HG02973 (cell line): ENCODE results near the gene FGF5.
A peak's percentile ranks its signal among the peaks of the same experiment; 100 is the strongest.
"Not testable (repeated sequence)": the region's sequence is repeated elsewhere in the genome, so short reads cannot be mapped to it uniquely, and the experiment has no call there.

Experiments
- ATAC-seq: cut with Tn5 transposase; IDR thresholded peaks from one replicate; pipeline ENCODE4 v1.9.1; 2021; ENCODE audit warnings: moderate library complexity; ENCODE audit not compliant: unreplicated experiment

The FGF5 gene, protein sequence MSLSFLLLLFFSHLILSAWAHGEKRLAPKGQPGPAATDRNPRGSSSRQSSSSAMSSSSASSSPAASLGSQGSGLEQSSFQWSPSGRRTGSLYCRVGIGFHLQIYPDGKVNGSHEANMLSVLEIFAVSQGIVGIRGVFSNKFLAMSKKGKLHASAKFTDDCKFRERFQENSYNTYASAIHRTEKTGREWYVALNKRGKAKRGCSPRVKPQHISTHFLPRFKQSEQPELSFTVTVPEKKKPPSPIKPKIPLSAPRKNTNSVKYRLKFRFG

DNA sequence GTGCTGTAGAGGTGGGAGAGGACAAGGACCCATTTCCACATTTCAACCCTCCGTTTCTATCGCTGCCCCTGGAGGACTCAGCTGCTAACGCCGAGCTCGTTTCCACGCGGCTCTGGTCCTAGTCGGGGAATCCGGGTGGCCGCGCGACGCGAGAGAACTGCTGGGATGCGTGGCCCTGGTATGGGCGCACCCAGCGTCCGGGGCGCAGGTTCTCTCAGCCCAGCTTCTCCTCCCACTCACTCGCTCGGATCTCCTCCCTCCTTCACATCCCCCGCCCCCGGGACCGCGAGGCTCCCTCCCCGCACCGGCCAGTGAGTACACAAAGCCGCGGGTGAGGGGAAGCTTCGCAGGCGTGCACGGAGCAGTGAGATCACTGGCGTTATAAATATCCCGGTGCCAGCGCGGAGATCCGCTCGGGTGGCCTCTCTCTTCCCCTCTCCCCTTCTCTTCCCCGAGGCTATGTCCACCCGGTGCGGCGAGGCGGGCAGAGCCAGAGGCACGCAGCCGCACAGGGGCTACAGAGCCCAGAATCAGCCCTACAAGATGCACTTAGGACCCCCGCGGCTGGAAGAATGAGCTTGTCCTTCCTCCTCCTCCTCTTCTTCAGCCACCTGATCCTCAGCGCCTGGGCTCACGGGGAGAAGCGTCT, at the start of gene FGF5:
FGF5 (plus strand) TSS at position 412 of the 649 bp plus-strand sequence; CDS start at position 573, 161 bp downstream.
- ATAC-seq: no peak

DNA sequence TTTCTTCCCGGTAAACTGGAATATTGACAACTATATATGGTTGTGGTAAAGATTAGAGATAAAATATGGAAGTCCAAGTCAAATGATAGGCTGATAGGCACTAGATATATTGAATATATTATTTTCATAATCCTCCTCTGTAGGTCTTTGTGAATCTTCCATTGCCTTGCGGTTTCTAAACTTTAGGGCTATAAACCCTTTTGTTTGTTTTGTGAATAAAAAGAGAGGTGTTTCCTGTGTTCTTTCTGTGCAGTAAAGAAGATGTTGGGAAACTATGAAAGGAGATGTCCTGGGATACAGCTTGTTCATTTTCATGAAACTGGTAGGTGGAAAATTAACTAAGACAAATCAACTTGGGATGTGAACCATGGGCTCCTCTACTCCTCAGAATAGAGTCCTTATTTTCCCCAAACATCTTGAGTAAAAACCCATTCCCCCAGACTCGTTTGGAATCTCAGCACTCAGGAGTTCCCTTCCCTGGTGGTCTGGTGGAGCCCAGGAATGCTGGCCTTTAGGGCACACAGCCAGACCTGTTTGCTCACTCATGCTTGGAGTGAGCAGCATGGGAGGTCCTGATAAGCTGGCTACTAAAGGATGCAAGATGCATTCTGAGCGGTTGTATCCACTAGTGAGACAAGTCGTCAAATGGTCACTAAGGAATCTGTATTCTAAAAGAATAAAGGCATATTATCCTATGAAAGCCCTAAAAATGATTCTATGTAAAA, 47.0 kb upstream of the FGF5 start:
- ATAC-seq: no peak

DNA sequence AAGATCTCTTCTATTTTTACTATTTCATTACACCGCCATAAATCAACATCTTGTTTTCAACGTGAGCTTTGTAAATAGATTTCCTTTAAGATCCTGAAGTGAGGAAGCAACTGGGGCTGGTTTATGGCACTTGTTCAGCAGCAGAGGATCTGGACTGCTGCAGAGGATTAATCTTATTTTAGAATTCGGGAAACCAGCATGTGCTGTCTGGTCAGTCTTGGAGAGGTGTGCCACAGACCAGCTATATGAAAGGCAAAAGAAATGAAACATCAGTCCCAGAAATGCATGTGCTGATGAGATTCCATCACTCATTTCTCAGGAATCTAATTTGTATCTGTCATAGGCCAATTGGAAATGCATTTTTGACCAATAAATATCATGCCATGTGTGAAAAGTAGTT, 45.8 kb upstream of the FGF5 start:
- ATAC-seq: no peak

DNA sequence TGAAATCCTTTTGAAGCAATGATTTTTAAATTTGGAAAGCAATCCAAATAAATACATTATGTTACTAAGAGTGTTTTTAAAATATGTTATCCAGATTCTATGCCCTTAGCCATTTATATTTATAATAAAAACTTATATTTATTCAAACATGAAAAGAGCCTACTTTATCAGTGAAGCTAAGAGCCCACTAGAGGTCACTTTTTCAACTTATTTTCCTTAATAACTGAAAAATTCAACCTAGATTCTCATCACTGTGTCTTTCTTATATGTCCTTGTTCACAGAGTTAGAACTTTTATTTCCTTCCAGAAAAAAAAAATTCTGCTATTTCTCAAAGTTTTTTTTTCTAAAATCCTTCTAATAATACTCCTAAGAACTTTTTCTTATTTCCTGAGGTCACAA, 45.3 kb upstream of the FGF5 start:
- ATAC-seq: no peak

DNA sequence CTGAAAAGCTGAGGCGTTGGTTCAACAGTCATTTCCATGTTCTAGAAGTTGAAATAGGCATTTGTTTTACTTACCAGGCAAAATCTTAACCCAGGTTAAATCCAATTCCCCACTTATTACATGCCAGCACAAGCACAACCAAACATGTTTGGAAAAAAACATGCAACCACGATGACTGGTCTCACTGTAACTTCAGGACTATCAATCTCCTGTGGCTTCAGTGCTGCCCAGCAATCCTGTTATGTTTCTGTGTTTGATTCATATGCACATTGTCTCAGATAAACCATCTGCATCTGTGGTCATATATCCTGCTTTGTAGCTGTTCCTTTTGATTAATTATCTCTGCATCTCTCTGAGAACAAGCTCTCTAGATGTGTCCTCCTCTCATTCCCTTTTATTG, 40.9 kb upstream of the FGF5 start:
- ATAC-seq: no peak

DNA sequence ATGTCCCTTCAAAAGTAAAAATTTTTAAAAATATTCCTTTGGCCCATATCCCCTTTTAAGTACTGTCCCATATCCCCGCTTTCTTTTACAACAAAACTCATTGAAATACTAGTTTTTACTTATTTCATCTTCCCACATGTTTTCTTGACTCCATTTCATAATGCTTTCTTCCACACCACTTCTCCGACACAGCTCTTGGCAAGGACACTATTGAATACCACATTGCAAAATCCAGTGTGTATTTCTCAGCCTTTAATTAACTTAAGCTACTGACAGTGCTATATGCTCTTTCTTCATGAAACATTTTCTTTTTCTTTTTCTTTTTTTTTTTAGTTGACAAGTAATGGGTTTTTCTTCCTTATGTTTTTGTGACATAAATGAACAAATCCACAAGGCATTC, 40.4 kb upstream of the FGF5 start:
- ATAC-seq: no peak

DNA sequence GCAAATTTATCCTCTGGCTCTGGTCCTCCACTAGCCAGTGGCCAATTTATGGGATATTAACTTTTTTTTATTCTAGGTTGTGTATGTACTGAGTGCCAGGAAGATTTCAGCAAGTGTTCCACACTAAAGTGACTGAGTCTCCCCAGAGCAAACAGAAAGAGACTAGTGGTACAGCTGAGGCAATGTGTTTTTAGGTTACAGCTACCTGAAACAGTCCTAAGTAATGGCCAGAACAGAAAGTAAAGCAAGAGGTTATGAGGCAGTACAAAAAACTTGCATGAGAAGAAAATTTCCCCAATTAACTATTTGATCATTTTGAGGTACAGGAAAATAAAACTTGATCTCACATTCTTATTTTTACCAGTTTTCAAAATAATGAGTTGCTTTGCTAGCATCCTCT, 38.0 kb upstream of the FGF5 start:
- no peak for ATAC-seq

DNA sequence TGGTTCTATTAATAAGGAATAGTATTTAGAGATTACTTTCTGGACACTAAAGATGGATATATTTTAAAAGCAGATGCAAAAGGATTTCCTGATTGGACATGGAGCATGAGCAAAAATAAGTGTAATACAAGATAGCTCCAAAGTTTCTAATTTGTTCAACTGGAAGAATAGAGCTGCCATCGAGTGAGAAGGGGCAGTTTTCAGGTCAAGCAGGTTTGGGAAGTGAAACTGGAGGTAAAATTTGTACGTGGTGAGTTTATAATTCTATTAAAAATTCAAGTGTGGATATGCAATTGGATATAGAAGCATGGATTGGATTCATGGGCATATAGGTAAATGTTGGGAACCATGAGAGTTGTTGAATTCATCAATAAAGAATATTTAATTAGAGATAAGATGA, 37.3 kb upstream of the FGF5 start:
- ATAC-seq: no peak

DNA sequence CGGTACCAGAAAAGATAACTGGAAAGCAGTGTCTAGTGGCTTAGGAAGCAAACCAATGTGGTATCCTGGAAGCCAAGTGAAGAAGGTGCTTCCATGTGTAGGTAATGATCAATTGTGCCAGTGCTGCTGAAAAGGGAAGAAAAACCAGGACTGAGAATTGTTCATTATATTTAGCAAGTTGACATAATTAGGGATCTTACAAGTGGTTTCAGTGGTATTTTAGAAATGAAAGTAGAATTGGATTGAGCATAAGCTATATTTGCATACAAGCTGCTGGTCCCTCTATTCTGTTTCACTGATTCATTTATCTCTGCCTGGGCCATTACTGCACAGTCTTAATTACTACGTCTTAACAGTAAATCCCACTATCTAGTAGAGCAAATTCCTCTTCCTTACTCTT, 36.9 kb upstream of the FGF5 start:
- peak; percentile 84 for ATAC-seq

DNA sequence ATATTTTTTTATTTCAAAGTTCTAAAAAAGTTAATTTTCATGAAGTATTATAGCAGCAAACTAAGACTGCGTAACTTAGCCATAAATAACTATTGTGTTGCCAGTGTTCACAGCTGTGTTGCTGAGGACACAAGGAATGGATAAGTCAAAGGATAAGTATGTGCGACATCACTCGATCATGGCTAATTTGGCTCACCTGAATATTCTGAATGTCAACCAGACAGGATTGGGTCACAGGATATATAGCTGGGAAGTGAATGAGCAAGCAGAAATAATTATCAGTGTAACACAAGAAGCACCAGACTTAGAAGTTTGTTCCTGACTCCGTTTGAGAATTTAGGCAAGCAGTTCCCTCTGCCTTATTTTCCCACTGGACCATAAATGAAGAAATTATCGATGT, 35.3 kb upstream of the FGF5 start:
- no peak for ATAC-seq

DNA sequence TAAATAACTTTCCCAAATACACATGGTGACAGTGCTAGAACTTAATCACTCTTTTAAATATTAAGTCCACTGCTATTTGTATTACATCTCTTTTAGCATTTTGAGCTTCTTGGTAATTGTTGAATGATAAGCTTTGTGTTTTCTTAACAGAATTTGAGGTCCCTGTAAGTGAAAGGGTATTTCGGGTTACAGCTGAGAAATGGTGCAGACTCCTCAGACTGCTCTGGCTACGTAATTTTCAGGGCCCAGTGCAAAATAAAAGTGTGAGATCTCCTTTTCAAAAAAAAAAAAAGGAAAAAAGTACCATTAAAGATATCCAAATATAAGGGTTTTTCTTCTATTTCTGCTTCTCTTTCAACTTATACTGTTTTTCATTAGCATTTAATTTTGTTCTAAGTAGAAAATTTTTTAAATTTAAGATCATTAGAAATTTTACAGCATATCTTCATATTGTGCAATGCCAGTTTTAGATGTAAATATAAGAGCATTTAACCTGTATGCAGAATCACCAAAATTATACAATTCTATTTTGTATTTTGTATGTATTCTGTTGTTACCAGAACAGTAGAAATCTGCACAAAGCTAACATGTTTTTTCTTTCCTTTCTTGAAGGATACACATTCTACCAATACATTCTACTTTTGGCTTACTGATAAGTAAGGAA, 33.6 kb upstream of the FGF5 start:
- ATAC-seq: no peak

DNA sequence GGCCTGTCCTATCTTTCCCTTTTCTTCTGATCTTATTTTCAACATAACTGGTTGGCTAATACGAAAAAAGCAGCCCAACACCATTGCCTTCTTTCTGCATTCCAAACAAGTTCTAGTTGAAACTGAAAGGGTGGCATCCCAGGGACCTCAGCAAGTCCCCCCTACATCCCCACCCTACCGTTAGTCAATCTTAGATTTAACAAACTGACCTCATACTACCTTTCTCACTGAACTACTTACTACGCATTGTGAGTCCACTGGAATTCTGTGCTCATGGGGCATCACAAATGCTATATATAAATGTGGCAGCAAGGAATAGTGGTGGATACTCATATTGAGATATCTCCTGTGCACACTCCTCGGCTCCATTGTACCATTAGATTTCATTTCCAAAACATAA, 33.1 kb upstream of the FGF5 start:
- no peak for ATAC-seq

DNA sequence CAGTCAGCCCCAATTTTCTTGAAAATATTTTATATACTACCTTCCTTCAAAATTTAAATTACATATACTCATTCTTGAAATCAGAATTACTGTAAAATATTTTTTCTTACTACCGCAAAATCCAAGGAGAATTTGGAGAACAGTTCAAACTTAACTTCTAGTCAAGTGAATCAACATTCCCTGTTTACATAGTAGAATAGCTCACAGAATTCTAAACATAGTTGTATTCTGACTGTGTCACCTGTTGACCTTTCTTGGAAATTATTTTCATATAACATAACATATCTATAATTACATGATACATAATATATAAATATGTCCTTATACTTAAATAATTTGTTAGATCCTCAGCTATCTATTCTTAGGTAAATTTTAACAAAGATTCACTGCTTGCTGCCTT, 31.0 kb upstream of the FGF5 start:
- no peak for ATAC-seq

DNA sequence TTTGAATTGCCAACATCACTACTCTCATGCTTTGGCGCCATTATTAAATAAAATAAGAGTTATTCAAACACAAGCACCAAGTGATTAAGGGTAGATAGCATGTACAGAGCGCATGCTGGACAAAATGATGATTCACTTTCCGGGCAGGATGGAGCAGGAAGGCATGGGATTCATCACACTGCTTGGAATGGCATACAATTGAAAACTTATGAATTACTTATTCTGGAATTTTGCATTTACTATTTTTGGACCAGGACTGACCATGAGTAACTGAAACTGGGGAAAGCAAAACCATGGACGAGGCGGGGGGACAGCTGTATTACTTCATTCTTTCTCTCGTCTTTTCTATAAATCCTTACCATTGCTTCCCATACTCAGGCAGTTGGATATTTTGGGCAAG, 28.5 kb upstream of the FGF5 start:
- ATAC-seq: no peak

DNA sequence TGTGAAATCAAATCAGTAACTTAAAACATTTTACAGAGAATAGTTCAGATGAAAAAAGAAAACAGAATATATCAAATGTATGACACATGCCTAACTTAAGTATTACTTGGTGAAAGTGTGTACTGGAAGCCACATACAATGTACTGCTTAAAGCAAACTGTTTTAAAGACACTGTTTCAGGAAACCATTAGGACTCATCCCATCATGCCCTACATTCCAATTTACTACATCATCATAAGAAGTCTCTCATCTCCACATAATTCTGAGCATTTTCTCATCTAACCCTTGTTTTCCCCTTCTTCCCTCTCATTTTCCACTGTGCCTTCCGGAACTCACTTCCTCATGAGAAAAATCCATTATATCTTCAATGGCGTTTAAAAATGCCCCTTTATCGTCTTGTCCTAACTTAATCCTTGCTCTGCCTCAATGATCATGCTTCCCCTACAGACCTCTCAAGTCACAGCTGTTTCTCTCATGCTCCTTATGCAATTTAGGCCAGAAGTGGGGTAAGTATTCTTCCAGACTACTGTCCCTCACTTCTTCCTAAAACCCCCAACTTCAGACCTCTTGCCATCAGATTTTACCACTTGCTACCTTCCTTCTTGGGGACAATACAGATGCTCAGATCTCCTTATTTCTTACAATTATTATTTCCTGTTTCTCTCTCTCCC, 26.8 kb upstream of the FGF5 start:
- ATAC-seq: no peak

DNA sequence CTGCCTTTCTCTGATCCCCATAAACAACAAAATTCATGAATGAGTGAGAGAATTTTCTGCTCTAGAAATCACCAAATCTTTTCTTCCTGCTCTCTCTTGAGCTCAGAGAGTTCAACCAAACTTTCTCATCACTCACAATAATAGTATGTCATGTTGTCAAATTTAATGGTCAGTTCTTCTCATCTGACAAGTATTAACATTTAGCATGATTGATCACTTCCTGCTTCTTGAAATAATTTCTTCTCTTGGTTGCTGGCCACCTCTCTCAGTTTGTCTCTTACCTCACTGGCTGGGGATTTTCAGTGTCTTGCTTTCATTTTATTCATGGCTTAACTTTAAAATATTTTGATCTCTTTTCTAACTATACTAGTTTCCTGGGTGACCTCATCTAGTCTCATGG, 25.5 kb upstream of the FGF5 start:
- no peak for ATAC-seq

DNA sequence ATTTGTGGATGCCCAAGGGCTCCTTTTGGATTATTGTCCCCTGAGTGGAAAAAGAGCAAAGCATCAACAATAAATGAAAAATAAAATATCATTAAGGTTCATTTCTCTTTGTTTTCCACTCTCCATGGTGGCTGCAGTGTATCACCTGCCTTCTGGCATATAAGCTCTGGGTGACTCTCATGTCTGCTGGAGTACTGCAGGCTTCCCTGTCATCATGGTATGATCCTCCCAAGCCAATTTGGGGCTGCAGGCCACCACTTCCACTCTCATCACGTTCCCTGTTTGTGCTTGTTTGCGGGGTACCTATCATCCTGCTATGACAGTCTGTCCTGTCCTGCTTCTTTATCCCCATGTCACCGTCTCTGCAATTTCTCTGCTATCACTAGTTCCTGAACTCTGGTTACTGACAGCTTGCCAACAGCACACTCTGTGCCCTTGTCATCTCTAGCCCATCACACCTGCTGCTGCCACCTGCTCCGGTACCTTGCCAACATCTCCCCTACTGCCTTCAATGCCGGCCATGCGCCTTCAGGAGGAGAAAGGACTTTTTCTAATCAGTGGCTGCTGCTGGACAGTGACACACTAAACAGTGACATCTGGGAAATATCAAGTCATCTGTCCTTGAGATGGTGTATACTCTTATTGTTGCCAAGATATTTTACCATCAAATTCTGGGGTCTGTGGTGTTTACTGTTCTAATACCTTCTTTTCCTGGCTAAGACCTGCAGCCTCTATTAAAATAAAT, 23.0 kb upstream of the FGF5 start:
- no peak for ATAC-seq

DNA sequence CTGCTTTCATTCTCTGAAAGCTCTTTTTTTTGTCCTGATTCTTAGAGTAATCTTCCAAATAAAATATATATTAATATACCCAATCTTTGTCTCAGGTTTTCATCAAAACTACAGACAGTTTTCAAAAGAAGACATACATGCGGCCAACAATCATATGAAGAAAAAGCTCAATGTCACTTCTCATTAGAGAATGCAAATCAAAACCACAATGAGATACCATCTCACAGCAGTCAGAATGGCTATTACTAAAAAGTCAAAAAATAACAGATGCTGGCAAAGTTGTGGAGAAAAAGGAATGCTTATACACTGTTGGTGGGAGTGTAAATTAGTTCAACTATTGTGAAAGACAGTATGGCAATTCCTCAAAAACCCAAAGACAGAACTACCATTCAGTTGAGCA, 19.0 kb upstream of the FGF5 start:
- ATAC-seq: not testable (repeated sequence)

DNA sequence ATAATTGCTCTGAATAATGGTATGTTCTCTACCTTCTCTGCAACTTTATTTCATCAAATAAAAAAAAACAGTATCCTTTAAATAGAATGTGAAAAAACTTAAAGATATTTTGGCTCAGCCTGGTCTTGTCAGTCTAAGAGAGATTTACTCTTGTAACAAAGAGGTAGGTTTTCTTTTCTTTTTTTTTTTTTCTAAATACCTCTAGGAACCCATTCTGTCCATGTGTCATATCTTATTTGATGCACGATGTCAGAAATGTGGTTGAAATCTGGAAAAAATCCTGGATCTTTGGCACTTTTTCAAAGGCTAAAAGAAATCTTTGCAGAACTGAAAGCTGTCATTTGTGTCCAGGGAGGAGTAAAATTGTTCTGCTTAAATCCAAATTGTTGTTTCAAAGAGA, 17.3 kb upstream of the FGF5 start:
- no peak for ATAC-seq

DNA sequence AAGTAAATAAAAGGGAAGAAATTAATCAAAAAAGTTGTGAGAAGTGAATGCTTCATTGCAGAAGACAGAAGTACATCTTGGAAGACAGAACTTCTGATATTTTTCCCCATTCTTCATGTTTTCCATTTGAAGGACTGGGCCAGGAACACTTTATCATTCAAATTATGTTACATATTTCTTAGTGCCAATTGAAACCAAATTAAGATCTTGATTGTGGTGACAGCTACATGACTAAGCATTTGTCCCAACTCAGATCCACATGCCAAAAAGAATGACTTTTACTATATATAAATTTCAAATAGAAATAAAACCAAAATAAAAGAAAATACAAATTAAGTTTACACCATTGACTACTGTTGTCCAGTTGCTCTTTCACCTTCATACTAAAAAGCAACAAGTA, 14.0 kb upstream of the FGF5 start:
- no peak for ATAC-seq

DNA sequence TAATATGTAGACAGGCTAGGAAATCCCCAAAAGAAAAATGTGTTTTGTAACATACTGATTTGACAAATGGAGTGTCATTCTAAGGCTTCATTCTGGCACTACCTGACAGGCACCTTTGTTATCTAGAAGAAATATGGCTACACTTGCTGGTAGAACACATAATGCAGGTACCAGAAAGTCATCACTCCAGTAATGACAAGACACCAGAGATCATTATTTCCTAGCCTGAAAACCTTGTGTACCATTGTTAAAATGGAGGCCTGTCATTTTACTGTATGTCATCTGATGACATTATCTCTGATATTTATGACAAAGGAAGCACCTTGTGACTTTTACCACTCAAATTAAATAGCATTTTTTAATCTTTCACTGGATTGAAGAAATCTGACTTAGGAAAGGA, 13.5 kb upstream of the FGF5 start:
- no peak for ATAC-seq
